H9 (cell line): ENCODE data around the gene DMTF1. TPM values are rescaled to one million over a fixed set of nuclear protein-coding genes. Genes with fewer than 3 reads are reported as not detected.

Experiments
- DNase-seq: peaks from one replicate; pipeline ENCODE4 v3.0.0-alpha.2; 2017
- H2AFZ ChIP-seq: one replicate; pipeline ENCODE4 v1.6.1; 2013; ENCODE audit warnings: mild to moderate bottlenecking, low read length, control low read depth, moderate library complexity
- H2AK5ac ChIP-seq: 2 replicates; pipeline ENCODE4 v1.6.1; 2013; ENCODE audit warnings: low read length, control low read depth, mixed read lengths; ENCODE audit not compliant: insufficient read length
- H2BK120ac ChIP-seq: one replicate; pipeline ENCODE4 v1.6.1; 2013; ENCODE audit warnings: low read depth, mild to moderate bottlenecking, low read length, control low read depth, inconsistent platforms; ENCODE audit not compliant: poor library complexity, severe bottlenecking
- H2BK12ac ChIP-seq: 2 replicates; pipeline ENCODE4 v1.6.1; 2013; ENCODE audit warnings: low read length, control low read depth, mixed read lengths, low read depth; ENCODE audit not compliant: insufficient read length
- H2BK15ac ChIP-seq: 2 replicates; pipeline ENCODE4 v1.6.1; 2013; ENCODE audit warnings: low read depth, low read length, control low read depth
- H2BK20ac ChIP-seq: one replicate; pipeline ENCODE4 v1.6.1; 2013; ENCODE audit warnings: low read depth, mild to moderate bottlenecking, low read length, control low read depth, inconsistent platforms; ENCODE audit not compliant: poor library complexity, severe bottlenecking
- H2BK5ac ChIP-seq: 2 replicates; pipeline ENCODE4 v1.6.1; 2013; ENCODE audit warnings: low read length, control low read depth, mixed read lengths; ENCODE audit not compliant: insufficient read length
- H3K14ac ChIP-seq: 2 replicates; pipeline ENCODE4 v1.6.1; 2013; ENCODE audit warnings: low read length, control low read depth; ENCODE audit not compliant: insufficient read depth
- H3K18ac ChIP-seq: 2 replicates; pipeline ENCODE4 v1.6.1; 2013; ENCODE audit warnings: low read depth, mild to moderate bottlenecking, mixed read lengths, low read length, control low read depth; ENCODE audit not compliant: insufficient read length
- H3K23ac ChIP-seq: 2 replicates; pipeline ENCODE4 v1.6.1; 2013; ENCODE audit warnings: low read length, control low read depth, mixed read lengths, low read depth; ENCODE audit not compliant: insufficient read length
- H3K23me2 ChIP-seq: 2 replicates; pipeline ENCODE4 v1.6.1; 2013; ENCODE audit warnings: low read depth, mild to moderate bottlenecking, mixed read lengths, low read length, control low read depth; ENCODE audit not compliant: insufficient read length, poor library complexity, severe bottlenecking
- H3K27ac ChIP-seq: 2 replicates; pipeline ENCODE4 v1.5.1; 2013; ENCODE audit warnings: low read length, control low read depth, mixed read lengths, low read depth; ENCODE audit not compliant: insufficient read length
- H3K27me3 ChIP-seq: 2 replicates; pipeline ENCODE4 v1.6.1; 2013; ENCODE audit warnings: low read length, control low read depth, inconsistent platforms; ENCODE audit not compliant: insufficient read depth
- H3K4ac ChIP-seq: 2 replicates; pipeline ENCODE4 v1.6.1; 2013; ENCODE audit warnings: low read depth, mild to moderate bottlenecking, control low read depth, inconsistent platforms, low read length, moderate library complexity
- H3K4me1 ChIP-seq: 2 replicates; pipeline ENCODE4 v1.6.1; 2013; ENCODE audit warnings: low read length, control low read depth, inconsistent platforms; ENCODE audit not compliant: insufficient read depth
- H3K4me2 ChIP-seq: 2 replicates; pipeline ENCODE4 v1.6.1; 2013; ENCODE audit warnings: low read length, control low read depth, mixed read lengths; ENCODE audit not compliant: insufficient read length, insufficient read depth
- H3K56ac ChIP-seq: 2 replicates; pipeline ENCODE4 v1.6.1; 2013; ENCODE audit warnings: low read depth, mild to moderate bottlenecking, mixed read lengths, low read length, control low read depth; ENCODE audit not compliant: insufficient read length
- H3K79me1 ChIP-seq: 2 replicates; pipeline ENCODE4 v1.6.1; 2013; ENCODE audit warnings: low read depth, mild to moderate bottlenecking, moderate library complexity, low read length, control low read depth, inconsistent platforms; ENCODE audit not compliant: insufficient read depth, poor library complexity, severe bottlenecking
- H3K79me2 ChIP-seq: 2 replicates; pipeline ENCODE4 v1.6.1; 2013; ENCODE audit warnings: low read length, control low read depth, inconsistent platforms; ENCODE audit not compliant: insufficient read depth
- H3K9ac ChIP-seq: 2 replicates; pipeline ENCODE4 v1.6.1; 2013; ENCODE audit warnings: low read length, control low read depth, mixed read lengths; ENCODE audit not compliant: insufficient read length; ENCODE audit errors: extremely low read depth
- H3K9me3 ChIP-seq: one replicate; pipeline ENCODE4 v1.6.1; 2013; ENCODE audit warnings: low read depth, low read length, inconsistent platforms; ENCODE audit not compliant: control insufficient read depth
- H3T11ph ChIP-seq: one replicate; pipeline ENCODE4 v1.6.1; 2013; ENCODE audit warnings: mild to moderate bottlenecking, low read length, control low read depth, inconsistent platforms
- H4K20me1 ChIP-seq: one replicate; pipeline ENCODE4 v1.6.1; 2013; ENCODE audit not compliant: control insufficient read depth, insufficient read length, insufficient read depth
- H4K5ac ChIP-seq: 2 replicates; pipeline ENCODE4 v1.6.1; 2013; ENCODE audit warnings: low read depth, mild to moderate bottlenecking, mixed read lengths, low read length, control low read depth; ENCODE audit not compliant: insufficient read length
- H4K8ac ChIP-seq: replicated peaks from 2 replicates; pipeline ENCODE4 v1.6.1; 2013; ENCODE audit warnings: low read length, control low read depth, mixed read lengths, low read depth; ENCODE audit not compliant: insufficient read length
- H4K91ac ChIP-seq: 2 replicates; pipeline ENCODE4 v1.6.1; 2013; ENCODE audit warnings: low read depth, mild to moderate bottlenecking, moderate library complexity, mixed read lengths, low read length, control low read depth; ENCODE audit not compliant: insufficient read length
- H3K27ac Mint-ChIP-seq, 3 experiments: 2 replicates in 2 of 3; 3 replicates in 1 of 3; pipeline ENCODE4 v1.8.0; 2020 to 2021; ENCODE audit warnings: mixed read lengths in 3 of 3, mild to moderate bottlenecking in 1 of 3, moderate library complexity in 1 of 3
- H3K27me3 Mint-ChIP-seq: 2 replicates; pipeline ENCODE4 v1.8.0; 2021; ENCODE audit warnings: low read depth, mild to moderate bottlenecking, moderate library complexity, mixed read lengths
- H3K36me3 Mint-ChIP-seq, 3 experiments: 2 replicates in 2 of 3; 3 replicates in 1 of 3; pipeline ENCODE4 v1.8.0; 2020 to 2021; ENCODE audit warnings: low read depth in 3 of 3, mixed read lengths in 3 of 3; ENCODE audit not compliant: insufficient read depth in 1 of 3
- H3K4me1 Mint-ChIP-seq, 2 experiments: 2 replicates each; pipeline ENCODE4 v1.8.0; 2020; ENCODE audit warnings: mixed read lengths in 2 of 2
- H3K4me3 Mint-ChIP-seq, 2 experiments: 2 replicates in 1 of 2; 3 replicates in 1 of 2; pipeline ENCODE4 v1.8.0; 2020 to 2021; ENCODE audit warnings: mild to moderate bottlenecking in 2 of 2, mixed read lengths in 2 of 2, moderate library complexity in 1 of 2
- H3K9me3 Mint-ChIP-seq, 2 experiments: 2 replicates in 1 of 2; 3 replicates in 1 of 2; pipeline ENCODE4 v1.8.0; 2020; ENCODE audit warnings: mild to moderate bottlenecking in 2 of 2, mixed read lengths in 2 of 2, moderate library complexity in 1 of 2
- CTCF ChIP-seq: fragments of 200-600 bp; sonication (generic); conservative IDR thresholded peaks from 3 replicates; pipeline ENCODE4 v1.8.0; 2021; ENCODE audit warnings: antibody characterized with exemption, mild to moderate bottlenecking
- WGBS: extraction: QIAGEN DNeasy Blood & Tissue Kit; methylation state at CpG from one replicate; pipeline ENCODE4 v1.1.7; 2013; ENCODE audit warnings: missing lambda C conversion rate, low lambda C conversion rate, mixed read lengths; ENCODE audit not compliant: insufficient read length; ENCODE audit errors: extremely low coverage; 5-methylcytosine and 5-hydroxymethylcytosine counted together
- total RNA-seq: library from RNA; stranded (reverse); gene quantifications from 2 replicates; pipeline ENCODE4 v1.2.1, GENCODE V29; 2021

The DMTF1 gene
- total RNA-seq, 1 experiment from 2014 or later, result 111 TPM

- no peak overlapping the region for H4K5ac ChIP-seq
- H2BK5ac ChIP-seq, result no peak overlapping the region
- H3K27me3 ChIP-seq, result no peaks in the 10 kb centered on the region
- H3K4ac ChIP-seq, result no peak overlapping the region
- no peak overlapping the region for H2BK20ac ChIP-seq
- no peak overlapping the region for H3K4me2 ChIP-seq
- Mint-ChIP-seq H3K27ac (no peak overlapping the region), H3K4me1 (no peaks in the 10 kb centered on the region), H3K4me3 (no peak overlapping the region), H3K27me3 (no peaks in the 10 kb centered on the region), H3K36me3 (peaks cover 37 to 76% (median 73%) of the 10 kb centered on the region in 3 experiments; a peak in 6 of 7 replicates), H3K9me3 (no peaks in the 10 kb centered on the region)
- no peak overlapping the region for H2AK5ac ChIP-seq
- no peak overlapping the region for H3K56ac ChIP-seq
- no peak overlapping the region for H2AFZ ChIP-seq
- no peak overlapping the region for H3K18ac ChIP-seq
- H2BK12ac ChIP-seq, result no peak overlapping the region
- H3K23ac ChIP-seq, result no peak overlapping the region
- no peaks in the 10 kb centered on the region for H3K79me2 ChIP-seq
- TF ChIP-seq CTCF, result no peak
- H3K9ac ChIP-seq, result no peak overlapping the region
- no peak overlapping the region for H3K27ac ChIP-seq
- H3K9me3 ChIP-seq, result no peaks in the 10 kb centered on the region
- H3K14ac ChIP-seq, result no peak overlapping the region
- no peaks in the 10 kb centered on the region for H3K4me1 ChIP-seq
- no peak overlapping the region for H4K91ac ChIP-seq
- no peaks in the 10 kb centered on the region for H3K79me1 ChIP-seq
- no peak overlapping the region for H2BK120ac ChIP-seq
- no peaks in the 10 kb centered on the region for H4K20me1 ChIP-seq
- no peaks in the 10 kb centered on the region for H3K23me2 ChIP-seq
- no peak overlapping the region for H4K8ac ChIP-seq
- no peak overlapping the region for H2BK15ac ChIP-seq
- DNase-seq, result no peak
- WGBS, result no CpG with 5 or more reads among the region's 4 CpGs
- H3T11ph ChIP-seq, result no peak overlapping the region
Measured at GRCh38 chr7:87178320-87178719, 26.1 kb downstream of the DMTF1 start.
